ENCODE data around the gene DNAJB1.

DNA sequence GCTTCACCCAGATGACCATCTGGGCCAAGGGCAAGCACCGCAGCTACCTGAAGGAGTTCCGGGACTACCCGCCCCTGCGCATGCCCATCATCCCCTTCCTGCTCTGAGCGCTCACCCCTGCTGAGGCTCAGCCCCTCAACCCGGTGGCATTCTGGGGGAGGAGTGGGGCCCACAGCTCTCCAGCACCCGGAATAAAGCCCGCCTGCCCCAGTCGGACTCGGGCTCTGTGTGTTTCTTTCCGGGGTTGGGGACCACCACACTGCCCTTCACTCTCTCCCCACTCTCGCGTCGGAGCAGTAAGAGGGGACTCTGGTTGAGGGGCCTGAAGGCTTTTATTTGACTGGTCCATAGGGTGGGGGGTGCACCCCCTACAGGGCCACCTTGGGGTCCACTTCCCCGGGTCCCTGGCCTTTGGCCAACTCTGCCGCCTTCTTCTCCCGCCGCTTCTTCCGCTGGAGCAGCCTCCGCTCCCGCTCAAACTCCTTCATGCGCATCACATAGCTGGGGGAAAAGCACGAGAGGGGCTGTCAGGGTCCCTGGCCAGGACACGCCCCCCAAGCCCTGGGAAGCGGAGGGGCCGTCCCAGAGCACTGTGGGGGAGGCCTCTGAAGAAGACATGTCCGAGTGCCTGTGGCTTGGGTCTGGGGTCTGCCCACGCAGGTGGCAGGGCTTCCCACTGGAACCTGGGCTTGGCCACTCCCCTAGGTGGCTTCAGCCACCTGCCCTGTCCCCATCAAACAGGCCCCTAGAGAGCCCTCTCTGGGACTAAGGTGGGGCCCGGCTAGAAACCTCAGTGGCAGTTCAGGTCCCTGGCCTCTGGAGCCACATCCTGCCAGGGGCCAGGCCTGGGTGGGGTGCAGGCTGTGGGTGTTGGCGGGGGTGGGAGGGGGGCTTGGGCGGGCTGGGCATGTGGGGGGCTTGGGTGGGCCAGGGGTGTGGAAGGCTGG lies 47.8 kb upstream of the DNAJB1 start:
- TF ChIP-seq, protein P1, sequence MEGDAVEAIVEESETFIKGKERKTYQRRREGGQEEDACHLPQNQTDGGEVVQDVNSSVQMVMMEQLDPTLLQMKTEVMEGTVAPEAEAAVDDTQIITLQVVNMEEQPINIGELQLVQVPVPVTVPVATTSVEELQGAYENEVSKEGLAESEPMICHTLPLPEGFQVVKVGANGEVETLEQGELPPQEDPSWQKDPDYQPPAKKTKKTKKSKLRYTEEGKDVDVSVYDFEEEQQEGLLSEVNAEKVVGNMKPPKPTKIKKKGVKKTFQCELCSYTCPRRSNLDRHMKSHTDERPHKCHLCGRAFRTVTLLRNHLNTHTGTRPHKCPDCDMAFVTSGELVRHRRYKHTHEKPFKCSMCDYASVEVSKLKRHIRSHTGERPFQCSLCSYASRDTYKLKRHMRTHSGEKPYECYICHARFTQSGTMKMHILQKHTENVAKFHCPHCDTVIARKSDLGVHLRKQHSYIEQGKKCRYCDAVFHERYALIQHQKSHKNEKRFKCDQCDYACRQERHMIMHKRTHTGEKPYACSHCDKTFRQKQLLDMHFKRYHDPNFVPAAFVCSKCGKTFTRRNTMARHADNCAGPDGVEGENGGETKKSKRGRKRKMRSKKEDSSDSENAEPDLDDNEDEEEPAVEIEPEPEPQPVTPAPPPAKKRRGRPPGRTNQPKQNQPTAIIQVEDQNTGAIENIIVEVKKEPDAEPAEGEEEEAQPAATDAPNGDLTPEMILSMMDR (IDR thresholded peaks at IDR 0.05; ENCODE audit: low read depth, low read length, poor library complexity, severe bottlenecking) = no peak
- no peak for TF ChIP-seq EZH2phosphoT487 (IDR thresholded peaks at IDR 0.05; ENCODE audit: borderline replicate concordance, low read length)

Data from DOHH2 (cell line).